HepG2 (cell line): ENCODE measurements around the gene LRRC15. TPM values are rescaled to one million over a fixed set of nuclear protein-coding genes. Genes with fewer than 3 reads are reported as not detected.

ENCODE experiments used
- ATAC-seq: fragments of 200-7000 bp; cut with Tn5 transposase; 3 replicates; pipeline ENCODE4 v1.9.1; 2020; ENCODE audit warnings: mild to moderate bottlenecking, moderate library complexity
- BruUV-seq: library from RNA; stranded (reverse); fragments of 400-500 nt; replicated peaks from 2 replicates; lab custom pipeline; 2021; lab: Mats Ljungman, UMichigan
- CTCF ChIA-PET: fragments of 300-600 bp; formaldehyde crosslinking; extraction: SDS; loops from one replicate; lab custom pipeline; 2021; ENCODE audit warnings: low total read pairs, inconsistent platforms, low intra/inter-chr PET ratio; lab: Yijun Ruan, JAX
- POLR2A ChIA-PET: fragments of 350-600 bp; sonication (Branson Sonifier 250); formaldehyde crosslinking; loops from one replicate; lab custom pipeline; 2020; ENCODE audit warnings: antibody characterized with exemption, inconsistent platforms; lab: Yijun Ruan, JAX
- DNase-seq: peaks from one replicate; pipeline ENCODE4 v3.0.0-alpha.2; 2015; ENCODE audit warnings: low spot score
- FAIRE-seq: peaks from 3 replicates; lab custom pipeline; 2011; peaks lifted over from hg19 to GRCh38; lab: Jason Lieb, UNC
- H2AFZ ChIP-seq: one replicate; pipeline ENCODE4 v1.6.1; 2011; ENCODE audit warnings: low read length, inconsistent platforms
- H3K27ac ChIP-seq: fragments of 300-600 bp; 3 replicates; pipeline ENCODE4 v1.8.0; 2011; ENCODE audit warnings: mixed run types, mild to moderate bottlenecking, mixed read lengths, low read length, inconsistent platforms; ENCODE audit not compliant: insufficient read depth; ENCODE audit errors: extremely low read length
- H3K27me3 ChIP-seq, 2 experiments: fragments of 200-600 bp in 1 of 2; 2 replicates in 1 of 2; 3 replicates in 1 of 2; pipeline versions ENCODE4 v1.6.0 to v1.8.0; 2011; ENCODE audit warnings: low read length in 2 of 2, mild to moderate bottlenecking in 2 of 2, moderate library complexity in 2 of 2, inconsistent platforms in 1 of 2; ENCODE audit not compliant: insufficient read depth in 2 of 2, control insufficient read depth in 1 of 2
- H3K36me3 ChIP-seq, 2 experiments: fragments of 200-600 bp in 1 of 2; replicated peaks in 1 of 2; 2 replicates in 1 of 2; 3 replicates in 1 of 2; pipeline versions ENCODE4 v1.5.1 to v1.8.0; 2011; ENCODE audit warnings: low read length in 2 of 2, inconsistent platforms in 1 of 2; ENCODE audit not compliant: insufficient read depth in 2 of 2, control insufficient read depth in 1 of 2
- H3K4me1 ChIP-seq: 2 replicates; pipeline ENCODE4 v1.5.1; 2012; ENCODE audit warnings: low read length, inconsistent platforms; ENCODE audit not compliant: insufficient read depth
- H3K4me2 ChIP-seq: 2 replicates; pipeline ENCODE4 v1.6.0; 2011; ENCODE audit warnings: low read depth, low read length, inconsistent platforms
- H3K4me3 ChIP-seq, 3 experiments: fragments of 200-600 bp in 1 of 3; sonication (generic), shearing (Covaris generic) in 1 of 3; replicated peaks in 1 of 3; 2 replicates each; pipeline ENCODE4 v1.5.1; 2011 to 2016; ENCODE audit warnings: low read length in 3 of 3, inconsistent platforms in 2 of 3, low read depth in 2 of 3, mild to moderate bottlenecking in 2 of 3, control low read depth in 1 of 3, mixed read lengths in 1 of 3; ENCODE audit not compliant: insufficient read depth in 1 of 3
- H3K79me2 ChIP-seq: one replicate; pipeline ENCODE4 v1.6.1; 2011; ENCODE audit warnings: low read length, inconsistent platforms; ENCODE audit not compliant: insufficient read depth
- H3K9ac ChIP-seq: 2 replicates; pipeline ENCODE4 v1.6.0; 2011; ENCODE audit warnings: mild to moderate bottlenecking, low read depth, low read length, inconsistent platforms; ENCODE audit not compliant: insufficient read depth
- H3K9me3 ChIP-seq: 2 replicates; pipeline ENCODE4 v1.5.1; 2012; ENCODE audit warnings: mild to moderate bottlenecking, low read length
- H4K20me1 ChIP-seq: 2 replicates; pipeline ENCODE4 v1.6.0; 2011; ENCODE audit warnings: inconsistent platforms, mild to moderate bottlenecking, low read length, moderate library complexity; ENCODE audit not compliant: insufficient read depth
- AHR ChIP-seq: IDR thresholded peaks from 2 replicates; pipeline ENCODE4 v1.6.1; 2018; ENCODE audit warnings: missing genetic modification reagents, missing compliant biosample characterization
- ARID2 ChIP-seq: sonication (generic); formaldehyde crosslinking; IDR thresholded peaks from 2 replicates; pipeline ENCODE4 v1.8.1; 2022; ENCODE audit warnings: mild to moderate bottlenecking, missing genetic modification reagents, borderline replicate concordance
- ERF ChIP-seq: IDR thresholded peaks from 2 replicates; pipeline ENCODE4 v1.6.1; 2018; ENCODE audit warnings: missing biosample characterization, missing genetic modification reagents
- JDP2 ChIP-seq: sonication (generic); formaldehyde crosslinking; IDR thresholded peaks from 2 replicates; pipeline ENCODE4 v1.8.1; 2022; ENCODE audit warnings: missing genetic modification reagents, borderline replicate concordance
- MIER3 ChIP-seq: IDR thresholded peaks from 2 replicates; pipeline ENCODE4 v1.6.1; 2016; ENCODE audit warnings: missing compliant biosample characterization, borderline replicate concordance
- RNF2 ChIP-seq: fragments of 450-650 bp; conservative IDR thresholded peaks from 2 replicates; pipeline ENCODE4 v1.6.1; 2016; ENCODE audit warnings: low read depth
- SKIL ChIP-seq: sonication (generic); formaldehyde crosslinking; IDR thresholded peaks from 2 replicates; pipeline ENCODE4 v1.8.0; 2022; ENCODE audit warnings: missing genetic modification reagents, mild to moderate bottlenecking, moderate library complexity, borderline replicate concordance
- STAT5B ChIP-seq: sonication (generic); formaldehyde crosslinking; IDR thresholded peaks from 2 replicates; pipeline ENCODE4 v1.4.0; 2020; ENCODE audit warnings: missing genetic modification reagents
- ZKSCAN5 ChIP-seq: sonication (generic); formaldehyde crosslinking; IDR thresholded peaks from 2 replicates; pipeline ENCODE4 v1.5.1; 2020; ENCODE audit warnings: mild to moderate bottlenecking, missing genetic modification reagents
- ZNF318 ChIP-seq: sonication (generic); formaldehyde crosslinking; IDR thresholded peaks from 2 replicates; pipeline ENCODE4 v1.4.0; 2020; ENCODE audit warnings: mild to moderate bottlenecking, missing genetic modification reagents
- ZSCAN31 ChIP-seq: sonication (generic); formaldehyde crosslinking; IDR thresholded peaks from 2 replicates; pipeline ENCODE4 v1.5.0; 2020; ENCODE audit warnings: low read depth, mild to moderate bottlenecking, missing genetic modification reagents
- WGBS: methylation state at CpG from one replicate; pipeline ENCODE4 v1.1.6; 2017; ENCODE audit warnings: low lambda C conversion rate; 5-methylcytosine and 5-hydroxymethylcytosine counted together
- in situ Hi-C: cut with HindIII; loops from 2 replicates; pipeline ENCODE4 v1.10.0; 2017; ENCODE audit warnings: low pct_unique_long_range_greater_than_20kb; ENCODE audit not compliant: extremely low pct_ligation_motif_present
- intact Hi-C: fragments of 100-400 bp; cut with micrococcal nuclease; formaldehyde crosslinking; loops from one replicate; pipeline ENCODE4 v1.10.0; 2022; ENCODE audit not compliant: unreplicated experiment
- polyA plus RNA-seq, 8 experiments: library from polyadenylated mRNA; depleted of rRNA in 3 of 8; stranded (reverse) in 7 of 8; unstranded in 1 of 8; fragments of >200 nt; fragmentation: Illumina TruSeq in 4 of 8; extraction: Trizol in 4 of 8; gene quantifications; 2 replicates each; pipeline versions ENCODE4 v1.2.1 to v1.2.3, GENCODE V29; 2011 to 2016; ENCODE audit warnings: low read depth in 4 of 8, missing spikeins in 1 of 8, mixed read lengths in 1 of 8; ENCODE audit not compliant: insufficient read depth in 1 of 8
- total RNA-seq, 5 experiments: library from RNA; depleted of rRNA; stranded (reverse); fragments of >200 nt; fragmentation: Illumina TruSeq; extraction: Trizol; gene quantifications; 2 replicates each; pipeline ENCODE4 v1.2.3, GENCODE V29; 2016; ENCODE audit warnings: low read depth in 1 of 5

Gene LRRC15
- total and polyA plus RNA-seq, 2 of the 13 experiments (the other 11 are each of a cell fraction or from before 2014, with no cell fraction given), result not detected

GRCh38 chr3:194355379-194355778 is 14.2 kb downstream of the LRRC15 start:
- in situ Hi-C loops, result no loop called here
- no peak for TF ChIP-seq ZKSCAN5 (CRISPR knock-in tag)
- TF ChIP-seq ERF (CRISPR knock-in tag), result no peak
- TF ChIP-seq AHR (CRISPR knock-in tag), result no peak
- TF ChIP-seq JDP2 (CRISPR knock-in tag), result no peak
- no peak for TF ChIP-seq ZNF318 (CRISPR knock-in tag)
- no peak for TF ChIP-seq STAT5B (CRISPR knock-in tag)
- TF ChIP-seq ARID2 (CRISPR knock-in tag), result no peak
- TF ChIP-seq ZSCAN31 (CRISPR knock-in tag), result no peak
- no peak for TF ChIP-seq RNF2
- TF ChIP-seq SKIL (CRISPR knock-in tag), result no peak
- no peak for TF ChIP-seq MIER3
- TF ChIP-seq, all 625 proteins: peak for 0
- H3K27ac ChIP-seq, result no peak overlapping the region

More at GRCh38 chr3:194355379-194355778, 14.2 kb downstream of the LRRC15 start:
- peaks cover 4 to 31% of the 10 kb centered on the region in 2 experiments; a peak in 3 of 5 replicates for H3K27me3 ChIP-seq
- 55% methylated on average over 7 of the region's 7 CpGs for WGBS
- ChIA-PET POLR2A (no interaction called here), CTCF (no interaction called here)
- no peaks in the 10 kb centered on the region for H3K79me2 ChIP-seq
- H3K9me3 ChIP-seq, result no peaks in the 10 kb centered on the region
- ATAC-seq (no peak), DNase-seq (no peak), FAIRE-seq (no peak)
- H3K4me1 ChIP-seq, result peaks cover 19% of the 10 kb centered on the region
- no TSS peak for BruUV-seq
- no peak overlapping the region for H3K4me3 ChIP-seq
- H3K9ac ChIP-seq, result no peak overlapping the region
- no peaks in the 10 kb centered on the region for H4K20me1 ChIP-seq
- no peaks in the 10 kb centered on the region for H3K36me3 ChIP-seq
- H2AFZ ChIP-seq, result no peak overlapping the region
- intact Hi-C loops, result no loop called here
- no peak overlapping the region for H3K4me2 ChIP-seq
